ENCODE measurements around the gene FOXO6.
"Not testable (repeated sequence)": the region's sequence is repeated elsewhere in the genome, so short reads cannot be mapped to it uniquely, and the experiment has no call there.

Gene FOXO6

GRCh38 chr1:41323243-41323642, 38.0 kb upstream of the FOXO6 start:
- Mint-ChIP-seq H3K4me1 (ENCODE audit: low read depth) (no peaks in the 10 kb centered on the region), H3K9me3 (no peaks in the 10 kb centered on the region), H3K27ac (no peak overlapping the region), H3K4me3 (no peak overlapping the region), H3K36me3 (ENCODE audit: low read depth) (no peaks in the 10 kb centered on the region), H3K27me3 (no peaks in the 10 kb centered on the region)

DNA sequence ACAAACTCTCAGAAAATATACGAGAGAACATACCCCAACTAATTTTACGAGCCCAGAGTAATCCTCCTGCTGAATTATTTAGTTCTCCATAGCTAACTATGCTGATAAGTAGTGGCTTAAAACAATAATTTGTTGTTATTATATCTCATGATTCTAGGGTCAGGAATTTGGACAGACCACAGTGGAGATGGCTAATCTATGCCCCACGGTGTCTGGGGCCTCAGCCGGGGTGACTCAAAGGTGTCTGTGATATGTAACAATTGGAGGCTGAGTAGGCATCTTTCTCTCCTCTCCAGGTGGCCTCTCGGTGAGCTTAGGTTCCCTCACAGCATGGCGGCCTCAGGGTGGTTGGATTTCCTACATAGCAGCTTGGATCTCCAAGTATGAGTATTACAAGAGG, 35.4 kb upstream of the FOXO6 start:
- Mint-ChIP-seq H3K4me3 (no peak overlapping the region), H3K36me3 (ENCODE audit: low read depth) (no peaks in the 10 kb centered on the region), H3K4me1 (ENCODE audit: low read depth) (no peaks in the 10 kb centered on the region)

DNA sequence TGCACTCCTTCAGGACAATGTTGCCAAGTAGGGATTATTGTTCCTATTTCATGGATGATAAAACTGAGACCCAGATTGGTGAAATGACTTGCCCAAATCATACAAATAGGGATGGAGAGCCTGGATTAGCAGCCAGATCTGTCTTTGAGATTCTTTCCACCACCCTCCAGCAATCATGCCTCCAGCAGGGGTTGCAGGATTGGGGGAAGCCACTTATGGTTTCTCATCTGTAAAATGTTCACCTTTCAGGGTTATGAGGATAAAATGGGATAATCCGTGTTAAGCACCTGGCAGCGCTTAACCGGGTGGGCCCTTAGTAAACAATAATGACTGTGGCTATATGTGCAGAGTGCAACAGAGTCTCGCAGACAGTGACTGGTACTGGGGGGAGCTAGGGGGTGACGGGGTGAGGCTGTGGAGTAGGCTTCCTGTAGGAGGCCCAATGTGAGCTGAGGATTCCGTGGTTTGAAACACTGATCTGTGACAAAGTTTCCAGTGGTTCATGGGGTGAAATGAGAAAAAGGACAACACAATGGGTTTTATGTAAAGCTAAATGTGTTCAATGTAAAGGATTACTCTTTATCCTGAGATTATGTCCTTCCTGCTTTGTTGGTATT, 33.7 kb upstream of the FOXO6 start:
- H3K27ac Mint-ChIP-seq, result no peak overlapping the region
- H3K9me3 Mint-ChIP-seq, result no peaks in the 10 kb centered on the region
- no peaks in the 10 kb centered on the region for H3K4me1 Mint-ChIP-seq (ENCODE audit: low read depth)
- no peak overlapping the region for H3K4me3 Mint-ChIP-seq
- no peaks in the 10 kb centered on the region for H3K36me3 Mint-ChIP-seq (ENCODE audit: low read depth)
- no peaks in the 10 kb centered on the region for H3K27me3 Mint-ChIP-seq

More for the DNA sequence above, 35.4 kb upstream of the FOXO6 start:
- no peaks in the 10 kb centered on the region for H3K27me3 Mint-ChIP-seq
- no peaks in the 10 kb centered on the region for H3K9me3 Mint-ChIP-seq
- no peak overlapping the region for H3K27ac Mint-ChIP-seq

- no peak overlapping the region for H3K4me3 Mint-ChIP-seq
These were observed 33.1 kb upstream of the FOXO6 start for GRCh38 chr1:41328001-41328615.

GRCh38 chr1:41328780-41329640, 32.2 kb upstream of the FOXO6 start:
- no peaks in the 10 kb centered on the region for H3K27me3 Mint-ChIP-seq
- H3K36me3 Mint-ChIP-seq (ENCODE audit: low read depth), result no peaks in the 10 kb centered on the region
- peaks cover 7% of the 10 kb centered on the region for H3K4me1 Mint-ChIP-seq (ENCODE audit: low read depth)
- no peak overlapping the region for H3K4me3 Mint-ChIP-seq
- no peaks in the 10 kb centered on the region for H3K9me3 Mint-ChIP-seq
- H3K27ac Mint-ChIP-seq, result no peak overlapping the region

More at GRCh38 chr1:41328001-41328615, 33.1 kb upstream of the FOXO6 start:
- Mint-ChIP-seq H3K36me3 (ENCODE audit: low read depth) (no peaks in the 10 kb centered on the region), H3K9me3 (no peaks in the 10 kb centered on the region), H3K4me1 (ENCODE audit: low read depth) (peaks cover 3% of the 10 kb centered on the region), H3K27ac (no peak overlapping the region), H3K27me3 (no peaks in the 10 kb centered on the region)

DNA sequence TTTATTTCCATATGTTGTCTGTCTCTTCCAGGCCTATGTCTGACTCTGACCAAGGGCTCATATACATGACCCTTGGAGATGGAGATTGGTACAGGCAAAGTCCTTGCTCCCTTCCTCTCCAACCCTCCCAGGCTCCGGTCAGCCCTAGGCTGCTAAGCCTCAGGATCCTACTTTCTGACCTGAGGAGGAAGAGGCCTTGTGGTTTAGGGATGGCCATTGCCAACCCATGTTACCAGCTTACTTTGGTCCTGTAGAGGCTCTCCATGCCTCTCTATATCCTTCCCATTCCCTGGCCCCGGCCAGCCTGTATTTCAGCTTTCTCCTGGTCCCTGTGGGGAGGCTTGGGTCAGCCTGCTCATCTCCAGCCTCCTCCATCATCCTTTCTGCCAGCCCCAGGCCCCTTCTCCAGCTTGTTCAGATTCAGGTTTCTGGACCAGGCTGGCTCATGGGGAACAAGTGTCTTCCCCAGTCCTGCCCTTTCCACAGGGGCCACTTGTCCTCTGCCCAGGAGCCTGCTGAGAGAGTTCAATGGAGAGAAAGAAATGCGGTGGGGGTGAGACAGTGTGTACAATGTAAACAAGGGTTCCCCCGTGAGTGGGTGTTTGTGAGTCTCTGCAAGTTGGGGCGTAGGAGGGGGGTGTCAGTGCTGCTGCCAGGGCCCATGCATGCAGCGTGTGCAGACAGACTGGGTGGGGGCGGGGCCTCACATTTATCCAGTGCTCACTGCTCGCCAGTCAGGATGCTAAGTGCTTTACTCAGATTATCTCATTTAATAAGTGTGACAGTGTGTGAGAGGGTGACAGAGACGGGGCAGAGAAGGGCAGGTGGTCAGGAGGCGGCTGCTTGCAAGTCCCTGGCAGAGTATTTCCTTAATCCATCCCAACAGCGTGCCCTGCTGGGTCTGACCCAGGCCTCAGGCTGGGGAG, 31.3 kb upstream of the FOXO6 start:
- no peak overlapping the region for H3K4me3 Mint-ChIP-seq
- H3K27ac Mint-ChIP-seq, result no peak overlapping the region

GRCh38 chr1:41330588-41331545, 30.4 kb upstream of the FOXO6 start:
- H3K27ac Mint-ChIP-seq, result no peak overlapping the region
- H3K4me3 Mint-ChIP-seq, result no peak overlapping the region
- H3K4me1 Mint-ChIP-seq (ENCODE audit: low read depth), result peaks cover 7% of the 10 kb centered on the region
- H3K27me3 Mint-ChIP-seq, result peaks cover 8% of the 10 kb centered on the region
- H3K36me3 Mint-ChIP-seq (ENCODE audit: low read depth), result no peaks in the 10 kb centered on the region
- peaks cover 4% of the 10 kb centered on the region for H3K9me3 Mint-ChIP-seq

More for the DNA sequence above, 31.3 kb upstream of the FOXO6 start:
- Mint-ChIP-seq H3K27me3 (no peaks in the 10 kb centered on the region), H3K4me1 (ENCODE audit: low read depth) (peaks cover 7% of the 10 kb centered on the region), H3K36me3 (ENCODE audit: low read depth) (no peaks in the 10 kb centered on the region), H3K9me3 (no peaks in the 10 kb centered on the region)

DNA sequence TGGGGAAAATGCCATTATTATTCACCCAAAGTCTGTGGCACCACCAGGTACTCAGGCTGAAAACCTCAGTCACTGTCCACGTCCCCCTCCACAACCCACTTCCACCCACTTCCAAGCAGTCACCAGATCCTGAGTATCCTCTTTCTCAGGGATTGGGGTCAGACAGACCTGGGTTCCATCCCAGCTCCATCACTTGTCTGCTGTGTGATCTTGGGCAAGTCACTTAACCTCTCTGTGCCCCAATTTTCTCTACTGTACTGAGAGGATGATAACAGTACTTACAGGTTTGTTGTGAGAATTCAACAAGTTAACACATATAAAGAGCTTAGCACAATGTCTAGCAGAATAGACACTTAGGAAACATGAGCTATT, 29.7 kb upstream of the FOXO6 start:
- H3K9me3 Mint-ChIP-seq, result peaks cover 4% of the 10 kb centered on the region
- H3K4me1 Mint-ChIP-seq (ENCODE audit: low read depth), result peaks cover 7% of the 10 kb centered on the region
- H3K27ac Mint-ChIP-seq, result no peak overlapping the region
- H3K4me3 Mint-ChIP-seq, result no peak overlapping the region
- H3K36me3 Mint-ChIP-seq (ENCODE audit: low read depth), result no peaks in the 10 kb centered on the region
- H3K27me3 Mint-ChIP-seq, result peaks cover 14% of the 10 kb centered on the region

DNA sequence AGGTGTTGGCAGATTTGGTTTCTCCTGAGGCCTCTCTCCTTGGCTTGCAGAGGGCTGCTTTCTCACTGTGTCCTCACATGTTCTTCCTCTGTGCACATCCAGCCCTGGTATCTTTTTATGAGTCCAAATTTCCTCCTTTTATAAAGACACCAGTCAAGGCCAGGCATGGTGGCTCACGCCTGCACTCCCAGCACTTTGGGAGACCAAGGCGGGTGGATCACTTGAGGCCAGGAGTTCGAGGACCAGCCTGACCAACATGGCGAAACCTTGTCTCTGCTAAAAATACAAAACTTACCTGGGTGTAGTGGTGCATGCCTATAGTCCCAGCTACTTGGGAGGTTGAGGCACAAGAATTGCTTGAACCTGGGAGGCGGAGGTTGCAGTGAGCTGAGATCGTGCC, 29.1 kb upstream of the FOXO6 start:
- H3K4me3 Mint-ChIP-seq; H3K9me3 Mint-ChIP-seq; H3K27ac Mint-ChIP-seq; H3K4me1 Mint-ChIP-seq (ENCODE audit: low read depth); H3K36me3 Mint-ChIP-seq (ENCODE audit: low read depth): not testable (repeated sequence)
- H3K27me3 Mint-ChIP-seq, result peaks cover 19% of the 10 kb centered on the region

GRCh38 chr1:41333146-41333784, 28.0 kb upstream of the FOXO6 start:
- Mint-ChIP-seq H3K4me1 (ENCODE audit: low read depth) (peaks cover 7% of the 10 kb centered on the region), H3K27me3 (peaks cover 21% of the 10 kb centered on the region), H3K9me3 (peaks cover 7% of the 10 kb centered on the region), H3K36me3 (ENCODE audit: low read depth) (no peaks in the 10 kb centered on the region), H3K4me3 (no peak overlapping the region), H3K27ac (no peak overlapping the region)

- peaks cover 12% of the 10 kb centered on the region for H3K9me3 Mint-ChIP-seq
- H3K4me3 Mint-ChIP-seq, result no peak overlapping the region
- H3K4me1 Mint-ChIP-seq (ENCODE audit: low read depth), result peaks cover 3% of the 10 kb centered on the region
- H3K36me3 Mint-ChIP-seq (ENCODE audit: low read depth), result no peaks in the 10 kb centered on the region
- H3K27ac Mint-ChIP-seq, result no peak overlapping the region
- H3K27me3 Mint-ChIP-seq, result peaks cover 42% of the 10 kb centered on the region
These were observed 22.4 kb upstream of the FOXO6 start for GRCh38 chr1:41338820-41339219.

GRCh38 chr1:41340655-41341364, 20.4 kb upstream of the FOXO6 start:
- Mint-ChIP-seq H3K27ac (no peak overlapping the region), H3K27me3 (peaks cover 35% of the 10 kb centered on the region), H3K4me1 (ENCODE audit: low read depth) (peaks cover 13% of the 10 kb centered on the region), H3K9me3 (peaks cover 8% of the 10 kb centered on the region), H3K36me3 (ENCODE audit: low read depth) (no peaks in the 10 kb centered on the region), H3K4me3 (no peak overlapping the region)

- Mint-ChIP-seq H3K27ac (no peak overlapping the region), H3K9me3 (peaks cover 8% of the 10 kb centered on the region), H3K4me3 (no peak overlapping the region), H3K4me1 (ENCODE audit: low read depth) (peaks cover 13% of the 10 kb centered on the region), H3K27me3 (peaks cover 35% of the 10 kb centered on the region), H3K36me3 (ENCODE audit: low read depth) (no peaks in the 10 kb centered on the region)
These were observed 19.9 kb upstream of the FOXO6 start for GRCh38 chr1:41341365-41341683.

All from stimulated activated naive CD8-positive, alpha-beta T cell treated with anti-CD3 and anti-CD28 coated beads, Interleukin-15, Interleukin-2, amounts not matched to agents 100 ng/mL and 50 ng/mL, for 24 hours (primary cell).